Fibroblast of mammary gland (primary cell): ENCODE results near the gene MAMDC4.

ENCODE experiments used
- DNase-seq: peaks from one replicate; pipeline ENCODE4 v3.0.0-alpha.2; 2010; ENCODE audit warnings: low read depth
- H3K4me3 ChIP-seq: 2 replicates; pipeline ENCODE4 v1.5.1; 2011; ENCODE audit warnings: low read depth, mild to moderate bottlenecking, low read length, moderate library complexity; ENCODE audit not compliant: control insufficient read depth
- CTCF ChIP-seq: conservative IDR thresholded peaks from 2 replicates; pipeline ENCODE4 v1.5.1; 2011; ENCODE audit warnings: low read depth, low read length, inconsistent platforms; ENCODE audit not compliant: control insufficient read depth, insufficient read depth

MAMDC4 gene

GRCh38 chr9:136820971-136821825, 30.9 kb upstream of the MAMDC4 start:
- peak overlapping the region; percentile 16 for H3K4me3 ChIP-seq
- peak; percentile 20 for DNase-seq
- TF ChIP-seq CTCF = no peak

DNA sequence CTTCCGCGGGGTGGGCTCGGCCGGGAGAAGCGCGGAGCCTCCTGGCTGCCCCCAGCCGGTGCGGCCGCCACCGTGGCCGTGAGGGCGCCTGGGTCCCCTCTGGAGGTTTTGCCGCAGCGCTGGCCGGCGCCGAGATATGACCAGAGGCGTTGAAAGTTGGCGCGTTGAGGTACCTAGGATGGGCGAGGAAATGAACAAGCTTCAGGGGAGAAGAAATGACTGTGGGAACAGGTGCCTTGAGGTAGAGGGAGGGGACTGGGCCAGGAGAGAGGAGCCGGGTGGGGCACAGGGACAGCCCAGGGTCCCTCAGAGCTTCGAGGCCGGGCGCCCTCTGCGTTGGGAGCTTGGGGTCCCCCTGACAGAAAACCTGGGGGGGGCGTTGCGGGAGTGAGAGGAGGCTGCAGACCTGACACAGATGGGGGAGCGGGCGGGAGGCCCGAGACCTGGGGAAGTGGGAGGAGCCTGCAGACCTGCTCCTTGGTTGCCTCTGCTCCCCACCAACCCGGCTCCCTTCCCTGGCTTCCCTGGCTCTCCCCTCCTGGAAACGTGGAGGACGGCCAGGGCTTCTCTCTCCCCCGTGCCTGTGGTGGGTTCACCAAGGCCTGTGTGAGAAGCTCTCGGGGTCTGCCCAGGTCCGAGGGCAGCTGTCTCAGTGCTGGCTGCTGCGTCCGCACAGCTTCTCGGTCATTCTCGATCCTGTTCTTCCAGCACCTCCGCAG, 30.2 kb upstream of the MAMDC4 start:
- DNase-seq = no peak
- H3K4me3 ChIP-seq = no peak overlapping the region
- TF ChIP-seq CTCF = no peak

GRCh38 chr9:136823136-136824046, 28.8 kb upstream of the MAMDC4 start:
- no peak for TF ChIP-seq CTCF
- no peak for DNase-seq
- H3K4me3 ChIP-seq = no peak overlapping the region

DNA sequence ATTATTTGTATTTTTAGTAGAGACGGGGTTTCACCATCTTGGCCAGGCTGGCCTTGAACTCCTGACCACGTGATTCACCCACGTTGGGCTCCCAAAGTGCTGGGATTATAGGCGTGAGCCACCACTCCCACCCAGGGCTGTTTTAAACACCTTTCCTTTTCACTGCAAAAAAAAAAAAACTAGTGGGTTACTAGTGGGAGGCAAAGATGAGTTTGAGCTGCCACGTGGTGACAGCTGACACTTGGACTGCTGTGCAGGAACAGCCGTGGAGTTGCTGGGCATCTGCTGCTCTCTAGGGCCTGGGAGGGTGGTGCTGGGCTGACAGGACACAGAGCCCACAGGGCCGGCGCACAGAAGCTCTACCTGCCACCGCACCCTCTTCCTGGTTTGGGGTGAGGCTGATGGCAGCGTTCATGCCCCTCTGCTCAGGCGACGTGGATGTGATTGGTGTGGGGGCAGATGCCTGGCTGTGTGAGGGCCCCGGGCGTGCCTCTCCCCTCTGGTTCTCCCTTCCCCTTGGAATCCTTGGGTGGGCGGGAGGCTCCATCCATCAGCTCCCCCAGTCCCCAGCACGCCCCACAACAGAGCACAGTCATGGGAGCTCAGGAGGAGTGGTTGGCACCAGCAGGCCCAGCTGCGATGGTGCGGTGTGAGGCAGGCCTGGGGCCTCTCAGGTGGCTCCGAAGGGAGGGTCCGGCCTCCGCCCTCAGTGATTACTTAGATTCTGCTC, 27.5 kb upstream of the MAMDC4 start:
- DNase-seq = no peak
- no peak overlapping the region for H3K4me3 ChIP-seq
- no peak for TF ChIP-seq CTCF

DNA sequence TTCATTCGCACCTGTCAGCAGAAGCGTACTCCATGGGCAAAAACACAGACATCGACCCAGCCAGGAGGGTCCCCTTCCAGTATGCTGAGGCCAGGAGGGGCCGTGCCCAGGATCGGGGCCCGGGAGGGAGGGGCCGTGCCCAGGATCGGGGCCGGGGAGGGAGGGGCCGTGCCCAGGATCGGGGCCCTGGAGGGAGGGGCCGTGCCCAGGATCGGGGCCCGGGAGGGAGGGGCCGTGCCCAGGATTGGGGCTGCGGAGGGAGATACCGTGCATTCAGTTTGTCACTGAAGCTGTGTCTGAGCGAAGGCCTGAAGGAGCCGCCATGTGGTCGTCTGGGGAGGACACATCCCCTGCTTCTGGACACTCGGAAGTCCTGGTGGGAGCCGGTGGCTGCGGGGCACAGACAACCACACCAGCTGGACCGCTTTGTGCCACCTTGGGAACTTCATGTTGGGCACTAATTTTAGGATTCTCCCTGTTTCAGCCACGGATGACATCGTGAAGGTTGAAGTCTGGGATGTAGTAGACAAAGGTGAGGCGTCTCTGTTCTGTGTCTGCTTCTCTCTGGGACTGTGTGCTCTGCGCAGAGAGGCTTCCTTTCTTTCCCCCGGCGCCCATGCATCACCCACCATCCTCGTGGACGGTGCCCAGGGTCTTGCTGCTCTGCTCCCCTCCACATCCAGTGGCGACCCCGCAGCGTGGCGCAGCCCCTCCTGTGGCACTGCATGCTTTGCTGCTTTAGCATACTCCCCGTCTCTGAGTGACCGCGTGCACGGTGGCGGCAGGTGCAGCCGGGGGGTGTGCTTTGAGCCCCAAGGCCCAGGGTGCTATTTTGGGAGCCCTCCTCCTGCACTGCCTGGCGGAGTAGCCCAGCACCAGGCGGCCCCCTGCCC, 26.6 kb upstream of the MAMDC4 start:
- H3K4me3 ChIP-seq = no peak overlapping the region
- no peak for DNase-seq
- no peak for TF ChIP-seq CTCF
